Measurements from ENCODE around the gene ANKRD53.

Gene ANKRD53

GRCh38 chr2:70965506-70965905, 12.9 kb upstream of the ANKRD53 start:
- DNase-seq: no peak

- no peak for DNase-seq
Observed at GRCh38 chr2:70966681-70967080, 11.7 kb upstream of the ANKRD53 start.

- no peak for DNase-seq
Observed at GRCh38 chr2:70967189-70967588, 11.2 kb upstream of the ANKRD53 start.

GRCh38 chr2:70974592-70974991, 3.8 kb upstream of the ANKRD53 start:
- DNase-seq: no peak

- DNase-seq: no peak
Observed at GRCh38 chr2:70975237-70975636, 3.2 kb upstream of the ANKRD53 start.

- peak; percentile 42 to 90 (median 72) for DNase-seq
Observed at GRCh38 chr2:70977605-70978205, 725 bp upstream of the ANKRD53 start.

- DNase-seq: no peak
Observed at GRCh38 chr2:70979180-70979488, 704 bp downstream of the ANKRD53 start.

- no peak for DNase-seq
Observed at GRCh38 chr2:70979626-70980025, 1.2 kb downstream of the ANKRD53 start.

GRCh38 chr2:70981421-70981820, 3.0 kb downstream of the ANKRD53 start:
- DNase-seq: no peak

GRCh38 chr2:70981866-70982810, 3.7 kb downstream of the ANKRD53 start:
- no peak for DNase-seq

GRCh38 chr2:70982971-70983370, 4.5 kb downstream of the ANKRD53 start:
- no peak for DNase-seq

GRCh38 chr2:70983506-70984227, 5.2 kb downstream of the ANKRD53 start:
- DNase-seq: no peak

- no peak for DNase-seq
Observed at GRCh38 chr2:70984228-70984575, 5.8 kb downstream of the ANKRD53 start.

GRCh38 chr2:70984576-70985282, 6.3 kb downstream of the ANKRD53 start:
- DNase-seq: no peak

- no peak for DNase-seq
Observed at GRCh38 chr2:70985283-70985688, 6.9 kb downstream of the ANKRD53 start.

GRCh38 chr2:70985956-70986355, 7.5 kb downstream of the ANKRD53 start:
- DNase-seq: no peak

GRCh38 chr2:70986499-70987189, 8.2 kb downstream of the ANKRD53 start:
- DNase-seq: no peak

- no peak for DNase-seq
Observed at GRCh38 chr2:70987386-70987785, 9.0 kb downstream of the ANKRD53 start.

- DNase-seq: no peak
Observed at GRCh38 chr2:70988151-70988550, 9.7 kb downstream of the ANKRD53 start.

- no peak for DNase-seq
Observed at GRCh38 chr2:70988726-70989648, 10.6 kb downstream of the ANKRD53 start.

- DNase-seq: no peak
Observed at GRCh38 chr2:70990216-70990615, 11.8 kb downstream of the ANKRD53 start.

GRCh38 chr2:70991142-70991541, 12.7 kb downstream of the ANKRD53 start:
- no peak for DNase-seq

Data from NCI-H1417 (cell line).